ENCODE measurements around the gene ATR.
"Not testable (repeated sequence)": the region's sequence is repeated elsewhere in the genome, so short reads cannot be mapped to it uniquely, and the experiment has no call there.

The ATR gene

GRCh38 chr3:142578329-142579223 lies at the start of gene ATR:
ATR (minus strand) TSS chr3:142578733; CDS start chr3:142578704, 29 bp downstream.
- peak; percentile 96 for DNase-seq

DNA sequence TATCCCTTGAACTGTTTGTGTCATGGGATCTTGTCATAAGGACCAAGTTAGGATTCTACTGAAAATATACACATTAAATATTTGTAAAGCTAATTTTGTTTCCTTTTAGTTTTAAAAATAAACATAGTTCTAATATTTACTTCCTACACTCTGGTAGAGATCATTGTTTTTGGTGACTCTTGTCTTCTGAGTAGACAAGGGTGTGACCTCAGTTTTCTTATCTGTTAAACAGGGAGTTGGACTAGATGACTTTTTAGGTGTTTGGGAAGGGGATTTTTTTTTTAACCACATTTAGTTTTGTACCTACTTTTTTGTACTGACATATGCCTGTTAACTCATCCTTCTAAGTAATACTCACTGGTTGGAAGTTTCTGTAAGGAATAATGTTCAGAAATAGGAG lies 48.4 kb upstream of the ATR start:
- no peak for DNase-seq

GRCh38 chr3:142625153-142625440 lies 46.6 kb upstream of the ATR start:
- DNase-seq = no peak

- no peak for DNase-seq
Observed at GRCh38 chr3:142624341-142625152, 46.0 kb upstream of the ATR start.

DNA sequence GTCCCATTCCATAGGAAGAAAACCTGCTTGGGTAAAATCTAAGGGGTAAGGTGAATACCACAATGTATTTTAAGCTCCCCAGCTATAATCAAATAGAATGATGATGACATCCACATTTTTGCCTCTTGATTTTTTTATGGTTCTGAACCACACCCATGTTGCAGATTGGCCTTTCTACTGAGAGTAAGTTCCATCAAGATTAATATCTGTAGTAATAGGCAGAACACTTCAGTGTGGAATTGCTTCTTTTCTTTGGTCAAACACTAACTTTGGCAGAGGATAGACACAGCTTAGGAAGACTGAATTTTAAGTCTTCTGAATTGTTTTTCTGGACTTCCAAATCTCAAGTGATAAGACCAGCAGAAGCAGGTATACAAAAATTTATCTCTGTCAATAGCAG lies 44.7 kb upstream of the ATR start:
- DNase-seq = no peak

- DNase-seq = no peak
Observed at GRCh38 chr3:142622405-142622804, 43.9 kb upstream of the ATR start.

DNA sequence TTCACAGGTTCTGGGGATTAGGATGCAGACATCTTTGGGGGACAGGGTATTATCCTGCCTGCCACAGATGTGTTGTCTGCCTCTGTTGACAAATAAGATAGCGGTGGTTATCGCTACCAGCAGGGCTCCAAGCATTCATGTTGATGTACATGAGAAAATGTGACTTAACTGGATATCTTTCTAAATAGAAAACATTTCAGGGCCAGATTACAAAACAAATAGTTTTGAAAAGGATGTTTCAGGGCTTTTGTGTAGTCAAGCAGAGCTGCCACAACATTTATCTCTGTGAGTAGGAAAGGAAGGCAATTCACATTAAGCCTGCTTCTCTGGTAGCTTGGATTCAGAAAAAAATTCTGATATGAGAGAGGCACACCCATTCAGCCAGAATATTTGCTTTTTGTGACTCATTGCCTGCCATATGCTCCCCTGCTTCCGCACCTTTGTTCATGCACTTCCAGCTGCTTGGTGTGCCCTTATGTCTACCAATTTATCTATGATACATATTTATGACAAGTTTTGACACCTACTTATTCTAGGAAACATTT lies 40.5 kb upstream of the ATR start:
- no peak for DNase-seq

- DNase-seq = no peak
Observed at GRCh38 chr3:142615171-142615570, 36.6 kb upstream of the ATR start.

DNA sequence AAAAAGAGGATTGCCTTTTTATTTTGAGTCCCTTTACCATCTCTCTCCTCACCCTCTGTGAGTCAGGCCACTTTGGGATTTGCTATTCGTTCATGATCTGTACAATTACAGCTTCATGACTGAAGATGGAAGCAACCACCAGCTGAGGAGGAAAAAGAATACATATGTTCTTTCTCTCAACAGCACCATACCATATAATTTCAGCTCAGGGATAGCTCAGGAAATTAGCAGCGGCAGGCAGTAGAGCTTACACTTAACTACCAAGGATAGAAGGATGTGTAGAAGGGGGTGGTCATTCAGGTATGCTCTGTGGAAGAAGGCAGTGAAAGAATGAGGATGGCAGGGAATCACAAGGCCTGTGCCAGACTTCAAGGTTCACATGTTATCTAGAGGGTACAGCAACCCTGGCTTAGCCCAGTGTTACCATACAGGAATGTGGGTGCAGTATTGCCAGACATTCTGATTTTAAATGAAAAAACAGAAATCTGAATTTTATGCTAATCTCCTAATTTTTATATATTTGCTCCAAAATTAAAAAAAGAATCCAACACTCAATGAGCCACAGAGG lies 35.6 kb upstream of the ATR start:
- DNase-seq = no peak

GRCh38 chr3:142613491-142613890 lies 35.0 kb upstream of the ATR start:
- DNase-seq = no peak

GRCh38 chr3:142611206-142611605 lies 32.7 kb upstream of the ATR start:
- DNase-seq = no peak

- no peak for DNase-seq
Observed at GRCh38 chr3:142609136-142609535, 30.6 kb upstream of the ATR start.

- no peak for DNase-seq
Observed at GRCh38 chr3:142608631-142609030, 30.1 kb upstream of the ATR start.

DNA sequence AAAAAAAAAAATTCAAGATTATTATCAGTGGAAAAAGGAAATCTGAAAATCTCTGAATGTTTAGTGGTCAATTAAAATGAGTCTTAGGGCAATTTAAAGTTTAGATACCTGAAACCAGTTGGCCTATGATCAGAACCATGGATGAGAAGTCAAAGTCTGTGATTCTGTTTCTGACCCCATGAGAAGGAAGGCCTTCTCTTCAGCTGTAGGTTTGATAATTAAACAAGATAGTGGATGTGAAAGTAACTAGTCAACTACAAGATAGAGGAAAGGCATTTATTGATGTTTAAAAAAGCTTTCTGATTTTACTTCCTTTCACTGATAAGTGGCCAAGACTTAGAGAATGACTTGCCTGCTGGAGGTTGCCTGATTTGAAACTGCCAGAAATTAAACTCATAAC lies 26.4 kb upstream of the ATR start:
- DNase-seq = no peak

DNA sequence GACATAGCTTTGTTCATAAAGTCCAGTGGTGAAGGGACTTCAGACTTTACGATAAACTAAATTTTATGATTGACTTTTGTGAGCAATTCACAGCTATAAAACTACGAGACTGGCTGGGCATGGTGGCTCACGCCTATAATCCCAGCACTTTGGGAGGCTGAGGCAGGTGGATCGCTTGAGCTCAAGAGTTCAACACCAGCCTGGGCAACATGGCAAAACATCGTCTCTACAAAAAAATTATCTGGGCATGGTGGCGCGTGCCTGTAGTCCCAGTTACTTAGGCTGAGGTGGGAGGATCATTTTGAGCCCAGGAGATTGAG lies 24.8 kb upstream of the ATR start:
- not testable (repeated sequence) for DNase-seq

DNA sequence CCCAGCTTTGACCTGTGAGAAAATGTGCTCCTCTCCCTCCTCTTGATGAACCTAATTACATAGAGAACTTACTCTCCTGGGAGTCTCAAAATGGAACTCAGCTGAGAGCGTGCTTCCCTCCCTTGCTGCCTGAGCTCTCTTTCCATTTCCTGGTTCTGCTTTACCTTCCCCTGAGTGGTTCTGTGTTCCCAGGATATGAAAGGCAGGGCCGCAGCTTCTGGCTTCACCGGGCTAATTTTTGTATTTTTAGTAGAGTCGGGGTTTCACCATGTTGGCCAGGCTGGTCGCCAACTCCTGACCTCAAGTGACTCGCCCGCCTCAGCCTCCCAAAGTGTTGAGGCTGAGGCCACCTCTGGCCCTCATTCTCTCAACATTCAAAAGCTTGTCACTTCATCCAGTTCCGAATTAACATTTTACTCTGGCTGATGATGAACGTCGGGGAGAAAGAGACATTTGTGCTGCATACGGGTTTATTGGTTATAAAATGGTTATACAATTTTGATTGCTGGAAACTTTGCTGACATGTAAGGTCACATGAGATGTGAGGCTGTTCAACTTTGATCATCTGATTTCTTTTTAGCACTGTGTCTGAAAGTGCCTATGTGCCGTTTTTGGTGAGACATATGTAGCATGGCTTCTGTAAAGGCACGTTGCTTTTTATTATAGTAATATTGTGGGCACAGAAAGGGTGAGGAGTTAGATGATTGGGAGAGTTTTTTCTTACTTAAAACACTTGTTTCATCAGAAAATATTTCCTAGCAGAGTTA lies 24.3 kb upstream of the ATR start:
- no peak for DNase-seq

DNA sequence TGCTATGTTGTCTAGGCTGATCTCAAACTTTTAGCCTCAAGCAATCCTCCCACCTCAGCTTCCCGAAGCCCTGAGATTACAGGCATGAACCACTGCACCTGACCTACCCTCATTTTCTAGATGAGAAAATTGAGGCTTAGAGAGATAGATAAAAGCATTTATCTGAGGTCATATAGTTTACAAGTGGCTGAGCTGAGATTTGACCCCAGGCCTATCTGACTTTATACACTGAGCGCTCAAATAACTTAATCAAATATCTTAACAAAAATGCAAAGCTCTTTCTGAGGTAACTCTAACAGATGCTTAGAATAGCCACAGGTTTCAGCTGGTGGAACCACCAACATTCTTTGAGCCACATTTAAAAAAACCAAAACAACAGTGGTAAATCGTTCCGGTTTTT lies 23.2 kb upstream of the ATR start:
- no peak for DNase-seq

GRCh38 chr3:142597906-142598305 lies 19.4 kb upstream of the ATR start:
- DNase-seq = no peak

DNA sequence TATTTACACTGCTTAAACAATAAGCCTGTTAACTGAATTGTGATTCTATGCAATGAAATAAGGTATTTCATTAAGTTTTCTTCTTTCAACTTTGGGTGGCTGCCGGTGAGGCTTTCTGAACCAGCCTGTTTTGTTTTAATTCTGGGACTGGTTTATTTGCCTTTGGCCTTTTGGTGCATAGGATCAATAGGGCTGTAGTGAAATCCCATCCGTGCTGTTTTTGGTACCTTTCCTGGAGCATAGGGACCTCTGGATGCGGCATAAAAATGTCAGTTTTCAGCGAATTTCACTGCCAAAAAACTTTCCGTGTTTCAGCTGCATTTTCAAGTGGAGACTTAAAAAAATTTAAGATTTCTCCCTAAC lies 18.2 kb upstream of the ATR start:
- no peak for DNase-seq

DNA sequence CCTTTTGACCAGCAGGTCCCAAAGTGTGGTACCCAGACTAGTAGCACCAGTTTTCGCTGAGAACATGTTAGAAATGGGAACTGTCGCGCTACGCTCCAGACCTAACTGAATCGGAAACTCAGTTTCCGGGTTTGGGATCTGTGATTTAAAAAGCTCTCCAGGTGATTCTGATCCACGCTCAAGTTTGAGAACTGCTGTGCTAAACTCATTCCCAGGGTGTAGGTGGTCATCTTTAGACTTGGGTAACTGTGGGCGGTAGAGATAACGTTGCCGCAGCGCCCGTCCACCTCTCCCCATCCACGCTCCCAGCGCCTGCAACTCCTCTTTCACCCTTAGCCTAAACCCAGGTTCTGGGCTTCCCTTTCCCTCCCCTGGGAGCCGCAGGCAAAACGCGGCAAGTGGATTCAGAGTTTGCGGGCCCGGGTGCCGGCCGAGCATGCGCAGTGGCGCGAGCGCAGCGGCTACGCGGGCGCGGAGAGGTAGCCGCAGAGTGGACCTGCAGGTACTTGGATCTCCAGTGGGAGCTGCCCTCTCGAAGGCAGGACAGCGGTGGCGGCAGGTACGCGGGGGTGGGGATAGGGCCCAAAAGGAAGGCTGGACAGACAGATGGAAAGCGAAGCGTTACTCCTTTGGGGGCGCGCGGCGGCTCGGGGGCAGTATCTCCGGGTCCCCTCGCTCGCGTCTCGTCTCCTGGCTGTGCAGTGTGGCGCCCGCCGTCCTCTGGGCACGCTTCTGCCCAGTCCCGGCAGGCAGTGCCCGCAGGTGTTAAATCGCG lies 17.6 kb upstream of the ATR start, which contains the start of gene PLS1:
Gene PLS1, plus strand, starts transcription at position 443 of the 775 bp plus-strand sequence. CDS start 67,845 bp downstream, outside the sequence.
- DNase-seq = peak; percentile 88

DNA sequence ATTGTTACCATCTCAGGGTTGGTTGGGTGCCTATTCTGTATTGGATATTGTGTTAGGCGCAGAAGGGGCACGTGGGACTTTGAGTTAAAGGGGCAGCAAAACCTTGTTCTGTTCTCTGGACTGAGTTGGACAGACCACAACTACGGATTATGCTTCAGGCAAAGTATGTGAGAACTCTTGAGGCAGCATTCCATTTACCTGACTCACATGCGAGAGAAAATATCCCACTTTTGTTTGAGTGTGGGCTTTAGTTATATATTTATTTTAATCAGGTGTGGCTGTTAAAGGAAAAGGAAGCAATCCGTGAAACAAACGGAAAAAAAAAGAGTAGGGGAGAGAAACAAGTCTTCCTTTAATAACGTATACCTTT lies 17.0 kb upstream of the ATR start:
- DNase-seq = no peak

- no peak for DNase-seq
Observed at GRCh38 chr3:142595141-142595540, 16.6 kb upstream of the ATR start.

Measured in activated naive CD4-positive, alpha-beta T cell treated with Interleukin-2 at 50 U/mL for 16 hours (primary cell).